ENCODE data around the gene SENP2. TPM values are rescaled to one million over a fixed set of nuclear protein-coding genes. Genes with fewer than 3 reads are reported as not detected.

The SENP2 gene
- total RNA-seq, 1 experiment from 2014 or later: 46.4 TPM

DNA sequence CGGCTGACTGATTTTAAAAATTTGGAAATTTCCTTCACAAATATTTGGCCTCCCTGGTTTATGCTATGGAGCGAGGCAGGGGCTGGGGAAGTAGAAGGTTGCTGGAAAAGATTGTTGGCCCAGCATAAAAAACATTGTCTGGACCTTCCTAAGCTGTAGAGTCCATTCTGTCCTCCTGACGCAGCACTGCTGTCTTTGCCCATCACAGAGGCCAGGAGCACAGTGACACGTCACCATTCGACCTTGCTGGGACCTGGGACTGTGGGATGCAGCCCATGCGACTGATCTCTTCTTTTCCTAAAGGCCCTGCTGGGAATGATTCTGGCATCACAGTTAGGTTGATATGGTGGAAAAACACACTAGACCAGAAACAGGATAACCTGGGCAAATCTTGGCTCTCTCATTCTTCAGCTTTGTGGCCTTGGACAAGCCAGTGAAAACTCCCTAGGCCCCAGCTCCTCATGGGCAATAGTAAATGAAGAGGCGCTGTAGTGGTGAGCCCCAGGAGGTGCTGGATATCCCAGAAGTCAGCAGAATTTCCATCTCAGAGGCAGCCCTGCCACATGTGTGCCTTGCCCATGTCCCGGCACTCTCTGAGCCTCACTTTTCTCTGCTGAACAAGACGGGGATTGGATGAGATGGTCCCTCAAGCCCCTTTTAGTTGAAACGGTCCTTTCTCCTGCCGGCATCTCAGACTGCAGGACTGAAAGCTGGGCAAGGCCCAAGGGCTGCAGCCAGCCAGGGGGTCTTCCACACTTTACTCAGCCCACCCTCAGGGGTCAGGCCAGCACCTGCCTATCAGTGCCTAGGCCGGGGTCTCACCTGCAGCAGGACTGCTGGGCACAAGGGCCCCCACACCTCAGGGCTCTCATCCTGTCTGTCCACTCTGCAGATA lies 69.6 kb downstream of the SENP2 start:
- H4K20me1 ChIP-seq (ENCODE audit: low read length): no peaks in the 10 kb centered on the region
- H3K9ac ChIP-seq (ENCODE audit: low read length): no peak overlapping the region
- no peak overlapping the region for H2AFZ ChIP-seq (ENCODE audit: low read length)
- H3K27ac ChIP-seq (ENCODE audit: low read length): peak overlapping the region; percentile 70
- ATAC-seq: no peak
- H3K79me2 ChIP-seq (ENCODE audit: low read length): no peaks in the 10 kb centered on the region
- peaks cover 9% of the 10 kb centered on the region for H3F3A ChIP-seq (ENCODE audit: low read length, unreplicated experiment)
- H3K27me3 ChIP-seq (ENCODE audit: low read length): no peaks in the 10 kb centered on the region
- no peak for DNase-seq
- CTCF ChIA-PET: no interaction called here
- H3K36me3 ChIP-seq (ENCODE audit: low read depth, low read length): peaks cover 26% of the 10 kb centered on the region
- POLR2A ChIA-PET (ENCODE audit: unreplicated experiment): no interaction called here
- H3K4me1 ChIP-seq (ENCODE audit: insufficient read depth, low read length): peaks cover 52% of the 10 kb centered on the region
- peak overlapping the region; percentile 62 for H3K4me2 ChIP-seq (ENCODE audit: low read length)
- intact Hi-C loops (cut with micrococcal nuclease): no loop called here
- H3K4me3 ChIP-seq (ENCODE audit: low read length): no peak overlapping the region
- no peak for TF ChIP-seq EZH2phosphoT487 (IDR thresholded peaks at IDR 0.05; ENCODE audit: borderline replicate concordance, low read length)
- TF ChIP-seq, protein P1, sequence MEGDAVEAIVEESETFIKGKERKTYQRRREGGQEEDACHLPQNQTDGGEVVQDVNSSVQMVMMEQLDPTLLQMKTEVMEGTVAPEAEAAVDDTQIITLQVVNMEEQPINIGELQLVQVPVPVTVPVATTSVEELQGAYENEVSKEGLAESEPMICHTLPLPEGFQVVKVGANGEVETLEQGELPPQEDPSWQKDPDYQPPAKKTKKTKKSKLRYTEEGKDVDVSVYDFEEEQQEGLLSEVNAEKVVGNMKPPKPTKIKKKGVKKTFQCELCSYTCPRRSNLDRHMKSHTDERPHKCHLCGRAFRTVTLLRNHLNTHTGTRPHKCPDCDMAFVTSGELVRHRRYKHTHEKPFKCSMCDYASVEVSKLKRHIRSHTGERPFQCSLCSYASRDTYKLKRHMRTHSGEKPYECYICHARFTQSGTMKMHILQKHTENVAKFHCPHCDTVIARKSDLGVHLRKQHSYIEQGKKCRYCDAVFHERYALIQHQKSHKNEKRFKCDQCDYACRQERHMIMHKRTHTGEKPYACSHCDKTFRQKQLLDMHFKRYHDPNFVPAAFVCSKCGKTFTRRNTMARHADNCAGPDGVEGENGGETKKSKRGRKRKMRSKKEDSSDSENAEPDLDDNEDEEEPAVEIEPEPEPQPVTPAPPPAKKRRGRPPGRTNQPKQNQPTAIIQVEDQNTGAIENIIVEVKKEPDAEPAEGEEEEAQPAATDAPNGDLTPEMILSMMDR (conservative IDR thresholded peaks at IDR 0.05; ENCODE audit: low read depth, low read length): no peak
- TF ChIP-seq EZH2 (IDR thresholded peaks at IDR 0.05; ENCODE audit: low read length, unreplicated experiment): no peak
- BruUV-seq (replicated peaks): no TSS peak
- no peaks in the 10 kb centered on the region for H3K9me2 ChIP-seq (replicated peaks; ENCODE audit: low read length)
- no peaks in the 10 kb centered on the region for H3K9me3 ChIP-seq (ENCODE audit: low read length)

DNA sequence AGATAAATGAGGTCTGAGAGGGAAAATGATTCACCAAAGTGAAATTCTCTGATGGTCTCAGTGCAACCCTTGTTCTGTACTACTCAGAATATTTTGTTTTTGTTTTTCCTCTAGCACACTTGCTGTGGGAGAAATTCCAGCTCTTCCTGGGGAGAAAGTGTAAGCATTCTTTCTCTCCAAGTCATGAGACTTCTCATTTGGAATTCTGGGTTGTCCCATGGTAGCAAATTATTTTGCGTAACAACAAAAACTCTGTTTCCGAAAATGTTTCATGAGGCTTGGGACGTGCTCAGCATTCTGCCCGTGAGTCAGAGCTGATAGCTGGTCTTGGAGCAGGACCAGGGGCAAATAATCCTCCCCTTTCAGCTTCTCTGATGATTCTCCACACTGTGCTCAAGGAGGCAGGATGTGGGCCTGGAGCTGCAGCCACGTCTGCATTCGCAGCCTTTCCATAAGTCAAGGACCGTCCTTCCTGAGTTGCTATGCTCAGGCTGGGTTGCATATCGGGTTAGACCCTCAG lies 70.3 kb downstream of the SENP2 start:
- Histone ChIP-seq H3K27ac (ENCODE audit: low read length) (peak overlapping the region; percentile 70), H3K4me1 (ENCODE audit: insufficient read depth, low read length) (peaks cover 55% of the 10 kb centered on the region), H3K79me2 (ENCODE audit: low read length) (no peaks in the 10 kb centered on the region), H3K4me3 (ENCODE audit: low read length) (no peak overlapping the region), H3K36me3 (ENCODE audit: low read depth, low read length) (peaks cover 26% of the 10 kb centered on the region), H2AFZ (ENCODE audit: low read length) (no peak overlapping the region), H4K20me1 (ENCODE audit: low read length) (no peaks in the 10 kb centered on the region), H3K4me2 (ENCODE audit: low read length) (peak overlapping the region; percentile 62), H3K9ac (ENCODE audit: low read length) (no peak overlapping the region), H3K27me3 (ENCODE audit: low read length) (no peaks in the 10 kb centered on the region), H3K9me3 (ENCODE audit: low read length) (no peaks in the 10 kb centered on the region), H3K9me2 (replicated peaks; ENCODE audit: low read length) (no peaks in the 10 kb centered on the region), H3F3A (ENCODE audit: low read length, unreplicated experiment) (peaks cover 9% of the 10 kb centered on the region)
- TSS peak; percentile 2 for BruUV-seq (replicated peaks)
- ChIA-PET POLR2A (ENCODE audit: unreplicated experiment) (no interaction called here), CTCF (no interaction called here)
- intact Hi-C loops (cut with micrococcal nuclease): no loop called here
- no peak for TF ChIP-seq EZH2phosphoT487 (IDR thresholded peaks at IDR 0.05; ENCODE audit: borderline replicate concordance, low read length)
- peak; percentile 66 for ATAC-seq
- peak; percentile 95 for DNase-seq

DNA sequence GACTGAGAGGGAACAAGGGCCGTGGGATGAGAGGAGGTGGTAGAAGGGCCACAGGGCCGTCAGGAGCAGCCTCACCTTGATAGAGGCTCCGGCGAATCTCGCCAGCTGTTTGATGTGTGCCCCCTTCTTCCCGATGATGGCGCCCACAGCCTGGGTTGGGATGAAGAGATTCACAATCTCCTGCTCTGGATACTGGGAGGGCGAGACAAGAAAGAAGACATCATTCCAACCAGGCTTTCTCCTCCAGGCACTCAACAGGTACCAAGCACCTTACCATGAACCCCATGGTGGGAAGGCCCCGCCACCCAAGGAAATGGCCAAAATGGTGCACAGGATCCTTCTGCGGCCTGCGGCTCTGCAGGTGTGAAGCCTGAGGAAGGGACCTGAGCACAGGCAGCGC lies 71.1 kb downstream of the SENP2 start:
- peaks cover 22% of the 10 kb centered on the region for H3K36me3 ChIP-seq (ENCODE audit: low read depth, low read length)
- H3K4me2 ChIP-seq (ENCODE audit: low read length): peak overlapping the region; percentile 62
- no peak overlapping the region for H3K9ac ChIP-seq (ENCODE audit: low read length)
- TF ChIP-seq EZH2phosphoT487 (IDR thresholded peaks at IDR 0.05; ENCODE audit: borderline replicate concordance, low read length): no peak
- TF ChIP-seq, protein P1 (conservative IDR thresholded peaks at IDR 0.05; ENCODE audit: low read depth, low read length): no peak
- TF ChIP-seq EZH2 (IDR thresholded peaks at IDR 0.05; ENCODE audit: low read length, unreplicated experiment): no peak
- no peaks in the 10 kb centered on the region for H3K9me2 ChIP-seq (replicated peaks; ENCODE audit: low read length)
- ChIA-PET POLR2A (ENCODE audit: unreplicated experiment) (interaction anchor here (0.6 kb wide), 1 partner anchor 27 kb away, joined by 3 read pairs; no protein-coding TSS in a partner anchor), CTCF (no interaction called here)
- no peak overlapping the region for H3K4me3 ChIP-seq (ENCODE audit: low read length)
- intact Hi-C loops (cut with micrococcal nuclease): no loop called here
- no peaks in the 10 kb centered on the region for H4K20me1 ChIP-seq (ENCODE audit: low read length)
- ATAC-seq: no peak
- peaks cover 9% of the 10 kb centered on the region for H3F3A ChIP-seq (ENCODE audit: low read length, unreplicated experiment)
- BruUV-seq (replicated peaks): no TSS peak
- H3K4me1 ChIP-seq (ENCODE audit: insufficient read depth, low read length): peaks cover 55% of the 10 kb centered on the region
- H3K79me2 ChIP-seq (ENCODE audit: low read length): no peaks in the 10 kb centered on the region
- no peaks in the 10 kb centered on the region for H3K27me3 ChIP-seq (ENCODE audit: low read length)
- H2AFZ ChIP-seq (ENCODE audit: low read length): no peak overlapping the region
- H3K27ac ChIP-seq (ENCODE audit: low read length): peak overlapping the region; percentile 70
- no peak for DNase-seq
- no peaks in the 10 kb centered on the region for H3K9me3 ChIP-seq (ENCODE audit: low read length)

Data from PC-3 (cell line).